Putamen (tissue), 1 donor: ENCODE results near the gene DES.
"Not testable (repeated sequence)": the region's sequence is repeated elsewhere in the genome, so short reads cannot be mapped to it uniquely, and the experiment has no call there.

Experiments used
- DNase-seq: peaks from one replicate; pipeline ENCODE4 v3.0.0-alpha.2; 2016; ENCODE audit warnings: low spot score

Gene DES

GRCh38 chr2:219400562-219400961, 17.6 kb upstream of the DES start:
- no peak for DNase-seq

GRCh38 chr2:219401606-219402005, 16.6 kb upstream of the DES start:
- no peak for DNase-seq

GRCh38 chr2:219402665-219403515, 15.3 kb upstream of the DES start:
- peak; percentile 79 for DNase-seq

- no peak for DNase-seq
Measured at GRCh38 chr2:219403861-219404260, 14.3 kb upstream of the DES start.

- no peak for DNase-seq
Measured at GRCh38 chr2:219404291-219404910, 13.8 kb upstream of the DES start.

- DNase-seq = no peak
Measured at GRCh38 chr2:219404954-219405353, 13.2 kb upstream of the DES start.

GRCh38 chr2:219405451-219405850, 12.7 kb upstream of the DES start:
- no peak for DNase-seq

GRCh38 chr2:219405958-219406860, 12.0 kb upstream of the DES start:
- no peak for DNase-seq

GRCh38 chr2:219406861-219407230, 11.3 kb upstream of the DES start:
- DNase-seq = no peak

GRCh38 chr2:219407343-219407742, 10.8 kb upstream of the DES start:
- not testable (repeated sequence) for DNase-seq

GRCh38 chr2:219408204-219408603, 10.0 kb upstream of the DES start:
- no peak for DNase-seq

- no peak for DNase-seq
Measured at GRCh38 chr2:219408631-219409030, 9.5 kb upstream of the DES start.

- no peak for DNase-seq
Measured at GRCh38 chr2:219409619-219410018, 8.6 kb upstream of the DES start.

GRCh38 chr2:219410390-219410789, 7.8 kb upstream of the DES start:
- no peak for DNase-seq

GRCh38 chr2:219414857-219415256, 3.3 kb upstream of the DES start:
- DNase-seq = no peak

GRCh38 chr2:219415580-219416234, 2.5 kb upstream of the DES start:
- DNase-seq = no peak

- no peak for DNase-seq
Measured at GRCh38 chr2:219416235-219416602, 2.0 kb upstream of the DES start.

- DNase-seq = no peak
Measured at GRCh38 chr2:219416938-219417337, 1.2 kb upstream of the DES start.

GRCh38 chr2:219417374-219417773, 803 bp upstream of the DES start:
- no peak for DNase-seq

- no peak for DNase-seq
Measured at GRCh38 chr2:219419012-219419324, 791 bp downstream of the DES start.

GRCh38 chr2:219419331-219420197, 1.4 kb downstream of the DES start:
- DNase-seq = no peak
